SU-DHL-6 (cell line): ENCODE data around the gene NFIB.

Experiments
- H2AFZ ChIP-seq: fragments of 200-600 bp; sonication (generic); 2 replicates; pipeline ENCODE4 v1.6.1; 2014; ENCODE audit warnings: low read depth, mild to moderate bottlenecking, moderate library complexity, mixed read lengths, antibody characterized with exemption, low read length; ENCODE audit not compliant: severe bottlenecking
- H3F3A ChIP-seq: fragments of 200-600 bp; shearing (Covaris generic); 2 replicates; pipeline ENCODE4 v1.6.0; 2016; ENCODE audit warnings: antibody characterized with exemption, mild to moderate bottlenecking; ENCODE audit not compliant: insufficient read depth
- H3K27ac ChIP-seq: fragments of 200-600 bp; sonication (generic); 2 replicates; pipeline ENCODE4 v1.5.1; 2016; ENCODE audit warnings: low read depth, mild to moderate bottlenecking, low read length, moderate library complexity, mixed read lengths
- H3K27me3 ChIP-seq: fragments of 200-600 bp; sonication (generic), shearing (Covaris generic); 2 replicates; pipeline ENCODE4 v1.6.0; 2014; ENCODE audit warnings: mild to moderate bottlenecking, low read length
- H3K36me3 ChIP-seq: fragments of 200-600 bp; sonication (generic); 2 replicates; pipeline ENCODE4 v1.6.1; 2014; ENCODE audit warnings: mild to moderate bottlenecking, low read length, mixed read lengths
- H3K4me2 ChIP-seq: fragments of 300-600, 200-600 bp; shearing (Covaris generic), sonication (generic); 2 replicates; pipeline ENCODE4 v1.6.0; 2014; ENCODE audit warnings: low read length, low read depth, mild to moderate bottlenecking; ENCODE audit not compliant: poor library complexity, severe bottlenecking
- H3K4me3 ChIP-seq: fragments of 200-600 bp; sonication (generic); 2 replicates; pipeline ENCODE4 v1.5.1; 2014; ENCODE audit warnings: antibody characterized with exemption, low read length, mild to moderate bottlenecking, mixed read lengths; ENCODE audit not compliant: insufficient read depth, poor library complexity, severe bottlenecking
- H3K79me2 ChIP-seq: fragments of 200-600 bp; sonication (generic); 2 replicates; pipeline ENCODE4 v1.6.1; 2014; ENCODE audit warnings: mild to moderate bottlenecking, low read length, moderate library complexity; ENCODE audit not compliant: insufficient read depth
- H3K9ac ChIP-seq: fragments of 200-600 bp; sonication (generic); 2 replicates; pipeline ENCODE4 v1.7.0; 2014; ENCODE audit warnings: mild to moderate bottlenecking, low read length
- H3K9me2 ChIP-seq: fragments of 200-600 bp; sonication (generic); replicated peaks from 2 replicates; pipeline ENCODE4 v1.6.1; 2014; ENCODE audit warnings: low read length; ENCODE audit not compliant: insufficient read depth
- H3K9me3 ChIP-seq: fragments of 200-600 bp; sonication (generic); 2 replicates; pipeline ENCODE4 v1.6.1; 2014; ENCODE audit warnings: low read length, mixed read lengths; ENCODE audit not compliant: insufficient read depth
- H4K20me1 ChIP-seq: fragments of 200-600 bp; sonication (generic); 2 replicates; pipeline ENCODE4 v1.6.1; 2014; ENCODE audit warnings: low read depth, mild to moderate bottlenecking, antibody characterized with exemption, low read length, moderate library complexity, mixed read lengths
- CTCF ChIP-seq: fragments of 200-600 bp; sonication (generic); IDR thresholded peaks from one replicate; pipeline ENCODE4 v1.5.1; 2017; ENCODE audit warnings: antibody characterized with exemption, mild to moderate bottlenecking, low read length, moderate library complexity; ENCODE audit not compliant: insufficient read depth, poor library complexity, severe bottlenecking
- EZH2phosphoT487 ChIP-seq: fragments of 200-600 bp; sonication (generic), shearing (Covaris generic); conservative IDR thresholded peaks from 2 replicates; pipeline ENCODE4 v1.6.1; 2018; ENCODE audit warnings: mild to moderate bottlenecking, antibody characterized with exemption, low read length, moderate library complexity, mixed read lengths

The NFIB gene

GRCh38 chr9:14052359-14052758 is 261.6 kb downstream of the NFIB start:
- Histone ChIP-seq H3K4me3 (no peak overlapping the region), H3F3A (no peaks in the 10 kb centered on the region), H3K27ac (no peak overlapping the region), H3K9me3 (no peaks in the 10 kb centered on the region), H3K9ac (no peak overlapping the region), H2AFZ (no peak overlapping the region), H3K27me3 (no peaks in the 10 kb centered on the region), H3K79me2 (no peaks in the 10 kb centered on the region), H4K20me1 (no peaks in the 10 kb centered on the region), H3K36me3 (no peaks in the 10 kb centered on the region), H3K9me2 (no peaks in the 10 kb centered on the region), H3K4me2 (no peak overlapping the region)
- TF ChIP-seq CTCF: no peak
- TF ChIP-seq EZH2phosphoT487: no peak

- H4K20me1 ChIP-seq: no peaks in the 10 kb centered on the region
- H3K79me2 ChIP-seq: no peaks in the 10 kb centered on the region
- no peaks in the 10 kb centered on the region; the same call in 1 of the 2 replicates for H3K9me2 ChIP-seq
- no peak overlapping the region for H3K27ac ChIP-seq
- no peak overlapping the region for H3K4me3 ChIP-seq
- no peaks in the 10 kb centered on the region for H3K36me3 ChIP-seq
- no peaks in the 10 kb centered on the region for H3K27me3 ChIP-seq
- H3K9ac ChIP-seq: no peak overlapping the region
- no peaks in the 10 kb centered on the region for H3K9me3 ChIP-seq
- TF ChIP-seq CTCF: no peak
- no peak for TF ChIP-seq EZH2phosphoT487
- H3F3A ChIP-seq: no peaks in the 10 kb centered on the region
- H3K4me2 ChIP-seq: no peak overlapping the region
- H2AFZ ChIP-seq: no peak overlapping the region
These were observed 262.5 kb downstream of the NFIB start for GRCh38 chr9:14051419-14051818.

GRCh38 chr9:14043483-14043882 is 270.5 kb downstream of the NFIB start:
- Histone ChIP-seq H4K20me1 (no peaks in the 10 kb centered on the region), H3K27ac (no peak overlapping the region), H2AFZ (no peak overlapping the region), H3K79me2 (no peaks in the 10 kb centered on the region), H3K9me2 (no peaks in the 10 kb centered on the region; the same call in 1 of the 2 replicates), H3K36me3 (no peaks in the 10 kb centered on the region), H3F3A (no peaks in the 10 kb centered on the region), H3K4me3 (no peak overlapping the region), H3K9ac (no peak overlapping the region), H3K4me2 (no peak overlapping the region), H3K9me3 (no peaks in the 10 kb centered on the region), H3K27me3 (no peaks in the 10 kb centered on the region)
- TF ChIP-seq CTCF (no peak), EZH2phosphoT487 (no peak)
